Medulla oblongata (tissue), 1 donor: Measurements from ENCODE around the gene FOXB1.

ENCODE experiments used
- DNase-seq: peaks from one replicate; pipeline ENCODE4 v3.0.0-alpha.2; 2015; ENCODE audit errors: extremely low spot score

Gene FOXB1

GRCh38 chr15:60004009-60004845, at the start of gene FOXB1:
Gene FOXB1, plus strand, starts transcription at chr15:60004311. Its CDS starts 653 bp downstream, at chr15:60004964.
- no peak for DNase-seq

DNA sequence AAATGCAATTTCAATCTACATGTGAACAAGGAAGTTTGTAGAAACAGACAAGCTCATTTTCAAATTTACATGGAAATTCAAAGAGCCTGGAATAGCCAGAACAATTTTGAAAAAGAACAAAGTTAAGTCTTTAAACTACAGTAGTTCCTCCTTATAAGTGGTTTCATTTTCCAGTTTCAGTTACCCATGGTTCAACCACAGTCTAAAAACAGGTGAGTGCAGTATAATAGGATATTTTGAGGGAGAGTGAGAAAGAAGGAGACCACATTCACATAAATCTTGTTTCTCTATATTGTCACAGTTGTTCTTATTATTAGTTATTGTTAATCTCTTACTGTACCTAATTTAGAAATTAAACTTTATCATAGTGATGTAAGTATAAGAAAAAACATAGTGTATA, 45.8 kb upstream of the FOXB1 start:
- DNase-seq = no peak

- no peak for DNase-seq
These were observed 43.8 kb upstream of the FOXB1 start for GRCh38 chr15:59960318-59960717.

GRCh38 chr15:59963322-59963721, 40.8 kb upstream of the FOXB1 start:
- no peak for DNase-seq

GRCh38 chr15:59963925-59964324, 40.2 kb upstream of the FOXB1 start:
- DNase-seq = no peak

DNA sequence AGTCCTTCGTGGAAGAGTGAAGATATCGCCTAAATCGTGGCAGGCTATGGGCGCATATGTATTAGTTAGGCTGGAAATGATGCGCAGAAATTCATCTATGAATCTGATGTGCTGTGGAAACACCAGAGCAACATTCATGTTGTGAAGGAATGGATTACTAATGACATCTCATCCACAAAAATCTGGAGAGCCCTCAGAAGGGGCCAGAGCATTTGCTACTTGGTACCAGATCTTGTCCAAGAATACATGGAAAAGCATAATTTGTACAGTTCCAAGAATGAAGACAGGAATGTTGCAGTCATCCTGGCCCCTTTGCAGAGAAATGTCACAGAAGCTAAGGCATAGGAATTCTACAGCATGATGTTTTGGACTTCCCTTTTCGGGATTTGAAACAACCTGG, 38.4 kb upstream of the FOXB1 start:
- no peak for DNase-seq

- no peak for DNase-seq
These were observed 37.8 kb upstream of the FOXB1 start for GRCh38 chr15:59966262-59966661.

DNA sequence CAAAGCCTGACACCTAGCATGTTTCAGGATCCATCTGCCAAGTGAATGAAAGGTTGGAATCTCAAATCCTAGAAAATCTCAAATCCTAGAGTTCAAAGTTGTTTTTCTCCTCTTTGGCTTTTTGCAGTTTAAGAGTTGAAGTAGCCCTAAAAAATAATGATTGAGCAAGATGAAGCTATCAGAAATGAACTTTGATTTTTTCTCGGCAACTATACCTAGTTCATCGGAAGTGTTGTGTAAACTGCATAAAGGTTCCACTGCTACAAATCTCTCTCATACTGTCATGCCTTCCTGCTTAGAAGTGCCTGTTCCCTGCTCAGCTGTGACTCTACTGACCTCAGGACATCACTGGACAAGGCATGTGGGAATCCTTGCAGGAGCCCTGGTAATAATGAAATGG, 35.8 kb upstream of the FOXB1 start:
- DNase-seq = no peak

DNA sequence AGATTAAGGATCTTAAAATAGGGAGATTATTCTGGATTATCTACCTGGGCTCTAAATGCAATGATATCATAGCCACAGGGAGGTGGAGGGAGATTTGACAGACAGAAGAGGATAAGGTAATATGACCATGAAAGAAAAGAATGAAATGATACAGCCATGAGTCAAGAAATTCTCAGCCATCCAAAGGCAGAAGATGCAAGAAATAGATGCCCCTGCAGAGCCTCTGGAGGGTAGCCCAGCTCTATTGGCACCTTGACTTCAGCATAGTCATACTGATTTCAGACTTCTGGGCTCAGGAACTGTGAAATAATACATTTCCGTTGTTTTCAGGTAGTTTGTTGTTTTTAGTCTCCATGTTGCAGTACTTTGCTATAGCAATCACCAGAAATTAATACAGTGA, 31.9 kb upstream of the FOXB1 start:
- DNase-seq = no peak

DNA sequence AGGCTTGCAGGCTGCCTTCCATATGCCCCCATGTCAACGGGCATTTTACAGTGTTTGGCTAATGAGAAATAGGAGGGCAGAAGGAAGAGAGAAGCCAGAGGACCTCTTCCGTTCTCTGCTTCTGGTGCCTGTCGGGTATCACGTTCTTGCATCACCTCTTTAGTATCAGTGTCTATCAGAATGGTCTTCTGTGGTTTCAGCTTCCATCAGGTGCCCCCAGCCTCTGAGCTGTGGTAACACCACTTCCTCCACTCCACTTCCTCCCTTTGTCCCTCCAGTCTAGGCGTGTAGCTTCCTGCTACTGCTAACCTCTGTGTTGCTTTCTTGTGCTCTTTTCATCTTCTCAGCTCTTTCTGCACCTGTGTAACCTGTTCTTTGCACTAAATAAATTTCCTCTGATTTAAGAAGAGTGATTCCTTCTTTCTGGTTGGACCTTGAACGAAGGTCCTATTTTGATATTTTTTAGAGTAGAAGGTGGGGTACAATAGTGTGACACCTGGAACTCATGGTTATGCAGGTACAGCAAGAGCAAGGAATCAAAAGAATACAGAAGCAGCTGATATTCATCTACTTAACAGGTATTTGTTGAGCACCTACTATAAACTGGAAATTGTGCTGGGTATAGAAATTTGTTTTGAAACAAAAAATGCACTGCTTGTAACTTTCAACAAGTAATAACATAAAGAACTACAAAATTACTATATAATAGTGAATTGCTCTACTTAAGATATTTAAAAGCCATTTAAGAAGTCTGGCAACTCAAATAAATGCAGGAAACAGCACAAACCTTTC, 27.4 kb upstream of the FOXB1 start:
- no peak for DNase-seq

GRCh38 chr15:59991834-59992233, 12.3 kb upstream of the FOXB1 start:
- DNase-seq = no peak

DNA sequence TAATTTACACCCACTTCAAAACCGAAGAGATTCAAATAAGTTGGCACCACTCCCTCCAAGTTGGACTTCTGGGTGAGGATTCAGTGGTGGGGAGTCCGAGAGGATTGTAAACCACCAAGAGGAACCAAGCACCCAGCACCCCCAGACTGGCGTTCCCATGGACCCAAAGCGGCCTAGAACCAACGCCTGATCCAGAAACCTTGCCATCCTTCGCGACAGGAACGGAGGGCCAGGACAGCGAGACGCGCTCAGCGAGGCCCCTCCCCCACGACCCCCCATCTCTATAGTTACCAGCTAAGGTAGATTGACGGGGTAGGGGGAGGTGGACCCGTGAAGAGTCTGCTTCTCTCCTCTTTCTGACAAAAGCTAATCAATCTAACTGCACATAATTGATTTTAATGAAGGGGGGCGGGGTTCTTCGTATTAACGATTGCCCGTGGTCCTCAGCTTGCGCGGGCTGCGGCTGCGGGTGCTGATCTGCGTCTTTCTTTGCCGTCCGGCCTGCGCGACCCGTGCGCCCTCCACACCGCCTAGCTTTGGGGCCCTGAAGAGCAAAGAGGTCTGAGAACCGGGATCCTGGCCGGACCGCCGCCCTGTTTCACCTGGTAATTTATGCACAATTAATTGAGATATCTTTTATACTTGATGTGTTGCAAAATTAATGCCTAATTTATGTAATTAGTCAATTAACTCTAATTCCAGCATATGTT, 10.9 kb upstream of the FOXB1 start:
- DNase-seq = no peak

DNA sequence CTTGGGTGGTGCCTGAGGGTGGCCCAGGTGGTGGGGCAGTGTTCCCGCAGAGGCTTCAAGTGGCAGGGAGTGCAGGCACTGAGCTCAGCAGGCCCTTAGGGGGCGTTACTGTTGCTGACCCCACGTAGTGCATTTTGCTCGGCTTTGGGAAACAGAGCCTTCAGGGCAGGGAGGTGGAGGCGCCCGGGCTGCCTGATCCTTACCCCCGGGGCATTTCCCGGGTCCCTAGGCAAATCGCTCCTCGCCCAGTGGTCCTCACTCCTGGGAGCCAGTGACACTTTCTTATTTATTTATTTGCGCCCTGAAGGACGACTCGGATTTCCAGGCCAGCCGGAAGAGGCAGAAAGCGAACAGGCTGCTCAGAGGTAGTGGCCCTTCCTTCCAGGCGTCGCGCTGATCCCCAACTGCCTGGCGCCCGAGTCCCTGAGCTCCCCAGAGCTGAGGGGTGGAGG, 10.1 kb upstream of the FOXB1 start:
- DNase-seq = no peak

DNA sequence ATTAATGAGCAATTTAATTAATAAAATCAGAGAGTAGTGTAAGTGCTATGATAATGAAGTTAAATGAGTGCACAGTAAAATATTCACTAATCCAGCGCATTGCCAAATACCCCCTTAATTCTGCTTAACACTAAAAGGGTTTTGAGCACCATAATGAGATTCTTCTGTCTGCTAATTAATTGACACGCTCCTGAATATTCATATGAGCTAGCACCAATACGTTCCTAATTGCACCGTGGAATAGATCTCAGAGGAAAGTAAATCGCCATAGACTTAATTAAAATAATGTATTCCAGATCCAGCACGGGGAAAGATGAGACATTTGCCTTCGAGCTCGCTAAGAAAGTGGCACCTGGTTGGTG, 9.6 kb upstream of the FOXB1 start:
- no peak for DNase-seq

DNA sequence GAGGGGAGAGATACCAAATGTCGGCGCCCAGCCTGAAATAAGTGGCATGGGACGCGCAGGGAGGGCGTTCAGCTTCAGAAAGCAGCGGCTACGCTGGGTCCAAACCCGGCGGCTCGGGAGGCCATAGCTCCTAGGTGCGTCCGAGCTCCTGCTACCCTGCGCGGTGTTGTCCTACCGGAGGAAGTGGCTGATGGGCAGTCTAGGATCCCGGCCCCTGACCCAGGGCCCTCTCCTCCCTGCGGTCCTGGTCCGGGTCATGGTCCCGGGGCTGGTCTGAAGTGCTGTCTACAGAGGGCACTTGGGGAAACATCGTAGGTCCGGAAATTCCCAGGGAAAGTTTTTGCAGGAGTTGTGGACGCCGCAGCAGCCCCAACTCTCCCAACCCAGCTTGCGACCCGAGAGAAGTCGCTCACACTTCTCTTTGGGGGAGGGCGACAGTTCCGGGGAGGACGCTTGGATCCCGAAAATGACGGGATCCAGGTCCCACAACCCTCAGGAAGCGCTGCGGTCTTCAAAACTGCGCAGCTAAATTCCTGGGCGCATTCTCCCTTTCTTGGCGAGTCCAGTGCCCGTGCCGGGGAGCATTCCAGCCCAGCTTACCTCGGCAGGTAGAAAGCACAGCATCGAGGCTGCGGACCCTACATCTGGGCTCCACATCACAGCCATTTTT, 9.1 kb upstream of the FOXB1 start:
- DNase-seq = no peak

- no peak for DNase-seq
These were observed 8.4 kb upstream of the FOXB1 start for GRCh38 chr15:59995568-59996297.

DNA sequence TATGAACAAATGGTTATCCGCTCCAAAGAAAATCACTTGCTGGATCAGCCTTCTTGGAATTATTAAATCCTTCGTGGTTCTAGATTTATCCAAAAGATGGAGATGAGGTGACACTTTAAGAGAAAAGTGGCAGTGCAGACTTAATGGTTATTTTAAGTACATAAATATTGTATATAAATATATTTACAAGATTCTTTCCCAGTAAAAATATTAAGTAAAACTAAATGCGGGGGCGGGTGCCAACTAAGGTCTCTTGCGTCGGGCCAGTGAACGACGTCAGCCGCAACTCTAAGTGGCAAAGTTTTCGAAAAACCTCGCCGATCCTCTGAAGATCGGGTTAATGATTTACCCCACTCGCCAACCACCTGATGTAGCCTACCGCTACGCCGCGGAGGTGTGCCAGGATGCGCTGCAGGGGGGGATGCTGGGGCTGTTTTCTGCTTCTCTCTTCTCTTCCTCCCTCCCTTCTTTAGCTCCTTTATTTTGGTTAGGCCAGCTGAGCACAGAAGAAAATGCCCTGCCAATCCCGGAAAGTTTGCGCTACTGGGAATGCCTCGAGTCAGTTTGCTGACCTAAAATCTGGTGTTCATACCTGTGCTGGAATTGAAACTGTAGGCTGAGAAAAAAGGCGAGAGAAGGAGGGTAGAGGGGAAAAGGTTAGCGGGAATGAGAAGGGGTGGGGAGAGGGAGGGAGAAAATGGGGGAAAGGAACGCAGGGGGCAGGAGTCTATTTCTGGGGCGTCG, 7.6 kb upstream of the FOXB1 start:
- DNase-seq = no peak

- DNase-seq = no peak
These were observed 6.9 kb upstream of the FOXB1 start for GRCh38 chr15:59997070-59997701.

DNA sequence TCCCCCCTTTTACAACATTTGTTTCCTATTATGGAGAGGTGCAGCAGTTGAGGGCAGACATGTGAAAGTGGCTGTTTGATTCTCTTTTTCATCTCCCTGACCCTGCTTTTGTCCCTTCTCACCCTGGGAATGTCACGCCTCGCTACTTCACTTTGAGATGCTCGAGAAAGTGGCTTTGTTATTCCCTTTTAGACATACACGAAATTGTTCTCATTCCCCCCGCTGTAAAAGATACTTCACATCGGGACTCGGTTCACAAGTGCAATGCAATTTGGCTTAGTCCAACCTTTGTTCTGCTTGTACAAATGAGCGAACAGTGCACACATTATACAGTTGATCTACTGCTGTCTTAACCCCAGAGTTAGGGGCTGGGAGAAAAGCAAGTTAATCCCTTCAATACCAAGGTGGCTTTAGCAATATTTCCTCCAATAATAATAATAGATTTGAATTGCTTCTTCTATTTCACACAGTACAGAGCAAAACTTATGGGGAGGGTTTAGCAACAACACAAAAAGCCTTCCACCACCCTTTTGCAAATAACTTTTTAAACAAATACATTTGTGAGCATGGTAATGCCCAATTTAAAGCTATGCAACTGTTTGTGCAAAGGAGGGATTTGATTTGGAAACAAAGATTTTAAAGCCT, 5.7 kb upstream of the FOXB1 start:
- no peak for DNase-seq
